ENCODE data around the gene GPR160.

GPR160 gene

GRCh38 chr3:170021083-170021482 lies 16.7 kb upstream of the GPR160 start:
- no peak for DNase-seq (ENCODE audit: low read depth in 1 of 2, low spot score in 1 of 2)

DNA sequence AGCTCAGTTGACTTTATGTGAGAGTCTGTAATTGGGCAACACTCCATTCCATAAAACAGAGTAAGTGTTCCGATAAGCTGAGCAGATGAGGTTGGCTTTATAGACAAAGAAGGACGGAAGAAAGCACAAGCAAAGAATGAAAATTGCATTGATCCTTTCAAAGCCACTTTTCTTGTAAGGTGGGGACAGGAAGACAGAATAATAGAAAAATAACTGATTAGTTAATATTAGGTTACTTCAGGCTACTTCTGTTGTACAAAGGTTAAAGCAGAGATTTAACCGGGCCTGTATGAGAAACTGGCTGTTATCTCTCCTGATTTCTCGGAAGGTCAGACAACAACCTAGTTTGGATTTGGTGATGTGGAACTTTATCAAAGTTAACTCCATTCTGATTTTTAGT lies 15.5 kb upstream of the GPR160 start:
- TF ChIP-seq, protein P1, sequence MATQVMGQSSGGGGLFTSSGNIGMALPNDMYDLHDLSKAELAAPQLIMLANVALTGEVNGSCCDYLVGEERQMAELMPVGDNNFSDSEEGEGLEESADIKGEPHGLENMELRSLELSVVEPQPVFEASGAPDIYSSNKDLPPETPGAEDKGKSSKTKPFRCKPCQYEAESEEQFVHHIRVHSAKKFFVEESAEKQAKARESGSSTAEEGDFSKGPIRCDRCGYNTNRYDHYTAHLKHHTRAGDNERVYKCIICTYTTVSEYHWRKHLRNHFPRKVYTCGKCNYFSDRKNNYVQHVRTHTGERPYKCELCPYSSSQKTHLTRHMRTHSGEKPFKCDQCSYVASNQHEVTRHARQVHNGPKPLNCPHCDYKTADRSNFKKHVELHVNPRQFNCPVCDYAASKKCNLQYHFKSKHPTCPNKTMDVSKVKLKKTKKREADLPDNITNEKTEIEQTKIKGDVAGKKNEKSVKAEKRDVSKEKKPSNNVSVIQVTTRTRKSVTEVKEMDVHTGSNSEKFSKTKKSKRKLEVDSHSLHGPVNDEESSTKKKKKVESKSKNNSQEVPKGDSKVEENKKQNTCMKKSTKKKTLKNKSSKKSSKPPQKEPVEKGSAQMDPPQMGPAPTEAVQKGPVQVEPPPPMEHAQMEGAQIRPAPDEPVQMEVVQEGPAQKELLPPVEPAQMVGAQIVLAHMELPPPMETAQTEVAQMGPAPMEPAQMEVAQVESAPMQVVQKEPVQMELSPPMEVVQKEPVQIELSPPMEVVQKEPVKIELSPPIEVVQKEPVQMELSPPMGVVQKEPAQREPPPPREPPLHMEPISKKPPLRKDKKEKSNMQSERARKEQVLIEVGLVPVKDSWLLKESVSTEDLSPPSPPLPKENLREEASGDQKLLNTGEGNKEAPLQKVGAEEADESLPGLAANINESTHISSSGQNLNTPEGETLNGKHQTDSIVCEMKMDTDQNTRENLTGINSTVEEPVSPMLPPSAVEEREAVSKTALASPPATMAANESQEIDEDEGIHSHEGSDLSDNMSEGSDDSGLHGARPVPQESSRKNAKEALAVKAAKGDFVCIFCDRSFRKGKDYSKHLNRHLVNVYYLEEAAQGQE (IDR thresholded peaks at IDR 0.05; ENCODE audit: insufficient replicate concordance, low read depth): no peak
- TF ChIP-seq POLR2AphosphoS5 (IDR thresholded peaks at IDR 0.05; ENCODE audit: low read depth) (no peak), GABPA (IDR thresholded peaks at IDR 0.05; ENCODE audit: low read depth) (no peak), SPI1 (IDR thresholded peaks at IDR 0.05; ENCODE audit: borderline replicate concordance, low read depth) (no peak)
- TF ChIP-seq, protein P2, sequence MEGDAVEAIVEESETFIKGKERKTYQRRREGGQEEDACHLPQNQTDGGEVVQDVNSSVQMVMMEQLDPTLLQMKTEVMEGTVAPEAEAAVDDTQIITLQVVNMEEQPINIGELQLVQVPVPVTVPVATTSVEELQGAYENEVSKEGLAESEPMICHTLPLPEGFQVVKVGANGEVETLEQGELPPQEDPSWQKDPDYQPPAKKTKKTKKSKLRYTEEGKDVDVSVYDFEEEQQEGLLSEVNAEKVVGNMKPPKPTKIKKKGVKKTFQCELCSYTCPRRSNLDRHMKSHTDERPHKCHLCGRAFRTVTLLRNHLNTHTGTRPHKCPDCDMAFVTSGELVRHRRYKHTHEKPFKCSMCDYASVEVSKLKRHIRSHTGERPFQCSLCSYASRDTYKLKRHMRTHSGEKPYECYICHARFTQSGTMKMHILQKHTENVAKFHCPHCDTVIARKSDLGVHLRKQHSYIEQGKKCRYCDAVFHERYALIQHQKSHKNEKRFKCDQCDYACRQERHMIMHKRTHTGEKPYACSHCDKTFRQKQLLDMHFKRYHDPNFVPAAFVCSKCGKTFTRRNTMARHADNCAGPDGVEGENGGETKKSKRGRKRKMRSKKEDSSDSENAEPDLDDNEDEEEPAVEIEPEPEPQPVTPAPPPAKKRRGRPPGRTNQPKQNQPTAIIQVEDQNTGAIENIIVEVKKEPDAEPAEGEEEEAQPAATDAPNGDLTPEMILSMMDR (IDR thresholded peaks at IDR 0.05; ENCODE audit: insufficient read depth, low read length): no peak
- DNase-seq (ENCODE audit: low read depth in 1 of 2, low spot score in 1 of 2): no peak
- Histone ChIP-seq H3K4me3 (replicated peaks; ENCODE audit: insufficient read depth, low read length) (no peak overlapping the region), H3K27ac (replicated peaks) (no peak overlapping the region), H3K27me3 (ENCODE audit: insufficient read depth, poor library complexity, severe bottlenecking) (no peaks in the 10 kb centered on the region)

More at GRCh38 chr3:170021083-170021482, 16.7 kb upstream of the GPR160 start:
- TF ChIP-seq POLR2AphosphoS5 (IDR thresholded peaks at IDR 0.05; ENCODE audit: low read depth) (no peak), GABPA (IDR thresholded peaks at IDR 0.05; ENCODE audit: low read depth) (no peak), SPI1 (IDR thresholded peaks at IDR 0.05; ENCODE audit: borderline replicate concordance, low read depth) (no peak)
- TF ChIP-seq, protein P2 (IDR thresholded peaks at IDR 0.05; ENCODE audit: insufficient read depth, low read length): no peak
- TF ChIP-seq, protein P1 (IDR thresholded peaks at IDR 0.05; ENCODE audit: insufficient replicate concordance, low read depth): no peak
- H3K27me3 ChIP-seq (ENCODE audit: insufficient read depth, poor library complexity, severe bottlenecking): no peaks in the 10 kb centered on the region
- H3K4me3 ChIP-seq (replicated peaks; ENCODE audit: insufficient read depth, low read length): no peak overlapping the region
- H3K27ac ChIP-seq (replicated peaks): no peak overlapping the region

- Histone ChIP-seq H3K27me3 (ENCODE audit: insufficient read depth, poor library complexity, severe bottlenecking) (no peaks in the 10 kb centered on the region), H3K27ac (replicated peaks) (no peak overlapping the region), H3K4me3 (replicated peaks; ENCODE audit: insufficient read depth, low read length) (no peak overlapping the region)
- no peak for DNase-seq (ENCODE audit: low read depth in 1 of 2, low spot score in 1 of 2)
- no peak for TF ChIP-seq POLR2AphosphoS5 (IDR thresholded peaks at IDR 0.05; ENCODE audit: low read depth)
- TF ChIP-seq, protein P2 (IDR thresholded peaks at IDR 0.05; ENCODE audit: insufficient read depth, low read length): no peak
- no peak for TF ChIP-seq SPI1 (IDR thresholded peaks at IDR 0.05; ENCODE audit: borderline replicate concordance, low read depth)
- TF ChIP-seq GABPA (IDR thresholded peaks at IDR 0.05; ENCODE audit: low read depth): no peak
- TF ChIP-seq, protein P1 (IDR thresholded peaks at IDR 0.05; ENCODE audit: insufficient replicate concordance, low read depth): no peak
Measured at GRCh38 chr3:170023165-170023564, 14.6 kb upstream of the GPR160 start.
